Measurements from ENCODE around the gene TYMP.
"Not testable (repeated sequence)": the region's sequence is repeated elsewhere in the genome, so short reads cannot be mapped to it uniquely, and the experiment has no call there.

Gene TYMP

GRCh38 chr22:50525104-50525857 is 4.5 kb downstream of the TYMP start, which contains the start of gene SCO2:
SCO2 (minus strand) TSS chr22:50525598; CDS start chr22:50524411, 1,187 bp downstream.
- DNase-seq = peak; percentile 44 to 97 (median 91)

GRCh38 chr22:50524676-50525103 is 5.1 kb downstream of the TYMP start:
- no peak for DNase-seq

GRCh38 chr22:50523806-50524675 is 5.8 kb downstream of the TYMP start:
- DNase-seq = no peak

- DNase-seq = no peak
These were observed 6.4 kb downstream of the TYMP start for GRCh38 chr22:50523458-50523805.

GRCh38 chr22:50522806-50523438 is 6.9 kb downstream of the TYMP start:
- DNase-seq = no peak

- no peak for DNase-seq
These were observed 7.5 kb downstream of the TYMP start for GRCh38 chr22:50522208-50522805.

GRCh38 chr22:50521710-50522109 is 8.1 kb downstream of the TYMP start:
- no peak for DNase-seq

- no peak for DNase-seq
These were observed 8.9 kb downstream of the TYMP start for GRCh38 chr22:50520826-50521453.

GRCh38 chr22:50520184-50520583 is 9.6 kb downstream of the TYMP start:
- DNase-seq = not testable (repeated sequence)

GRCh38 chr22:50519151-50519550 is 10.7 kb downstream of the TYMP start:
- no peak for DNase-seq

- no peak for DNase-seq
These were observed 11.2 kb downstream of the TYMP start for GRCh38 chr22:50518606-50519005.

- no peak for DNase-seq
These were observed 12.1 kb downstream of the TYMP start for GRCh38 chr22:50517495-50518260.

GRCh38 chr22:50516891-50517290 is 12.9 kb downstream of the TYMP start:
- no peak for DNase-seq

GRCh38 chr22:50516068-50516467 is 13.7 kb downstream of the TYMP start:
- no peak for DNase-seq

- no peak for DNase-seq
These were observed 16.6 kb downstream of the TYMP start for GRCh38 chr22:50513175-50513574.

- DNase-seq = no peak
These were observed 20.9 kb downstream of the TYMP start for GRCh38 chr22:50508897-50509296.

GRCh38 chr22:50507991-50508884 is 21.6 kb downstream of the TYMP start, which contains the start of gene NCAPH2:
NCAPH2 (plus strand) TSS chr22:50508224; CDS start chr22:50508338, 114 bp downstream.
- DNase-seq = peak in 49 of 58 donors; percentile 84 to 100 (median 99)

GRCh38 chr22:50507421-50507990 is 22.3 kb downstream of the TYMP start, which contains the start of gene LMF2:
LMF2 (minus strand) TSS chr22:50507702; CDS start chr22:50507675, 27 bp downstream.
- DNase-seq = peak in 42 of 58 donors; percentile 63 to 100 (median 99)

All from anterior cingulate cortex (tissue), 58 donors.